Measurements from ENCODE around the gene OR7C2. TPM values are rescaled to one million over a fixed set of nuclear protein-coding genes. Genes with fewer than 3 reads are reported as not detected.

Gene OR7C2
- total RNA-seq, 1 donor from 2014 or later = not detected

DNA sequence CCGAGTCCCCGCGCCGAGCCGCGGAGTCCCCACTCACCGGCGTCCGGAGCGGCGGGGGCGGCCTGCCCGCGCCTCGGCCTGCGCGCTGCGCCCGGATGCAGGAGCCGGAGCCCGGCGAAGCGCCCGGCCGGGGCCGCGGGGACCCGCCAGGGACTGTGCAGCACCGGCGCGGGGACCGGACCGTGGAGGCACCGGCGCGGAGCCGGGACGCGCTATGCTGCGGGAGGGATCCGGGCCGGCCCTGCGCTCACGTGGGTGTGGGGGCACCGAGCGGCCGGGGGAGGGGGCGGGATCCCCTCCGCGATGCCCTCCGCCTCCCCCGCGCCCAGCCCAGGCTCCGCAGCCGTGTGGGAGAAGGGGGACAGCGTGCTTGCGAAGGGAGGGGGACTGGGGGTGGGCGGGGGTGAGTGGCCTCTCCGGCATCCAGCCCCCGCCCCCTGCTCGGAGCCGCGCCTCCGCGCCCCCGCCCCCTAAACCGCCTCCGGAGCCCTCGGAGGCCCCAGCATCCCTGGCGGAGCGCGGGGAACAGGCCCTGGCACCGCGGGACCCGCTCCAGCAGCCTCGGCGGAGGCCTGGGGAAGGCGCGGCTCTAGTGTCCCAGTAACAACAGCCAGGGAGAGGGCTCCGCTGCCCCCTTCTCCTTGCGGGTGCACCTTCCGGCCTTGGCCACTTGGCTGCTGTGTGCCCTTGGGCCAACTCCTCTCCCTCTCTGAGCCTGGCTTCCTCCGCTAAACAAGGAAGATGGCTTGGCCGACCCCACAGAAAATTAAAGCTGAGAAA is 38.4 kb downstream of the OR7C2 start, which contains the start of gene SLC1A6:
TSS of gene SLC1A6 (minus strand) at position 389 of the 780 bp plus-strand sequence. CDS start 6,954 bp downstream, outside the sequence.
- DNase-seq = peak; percentile 41

DNA sequence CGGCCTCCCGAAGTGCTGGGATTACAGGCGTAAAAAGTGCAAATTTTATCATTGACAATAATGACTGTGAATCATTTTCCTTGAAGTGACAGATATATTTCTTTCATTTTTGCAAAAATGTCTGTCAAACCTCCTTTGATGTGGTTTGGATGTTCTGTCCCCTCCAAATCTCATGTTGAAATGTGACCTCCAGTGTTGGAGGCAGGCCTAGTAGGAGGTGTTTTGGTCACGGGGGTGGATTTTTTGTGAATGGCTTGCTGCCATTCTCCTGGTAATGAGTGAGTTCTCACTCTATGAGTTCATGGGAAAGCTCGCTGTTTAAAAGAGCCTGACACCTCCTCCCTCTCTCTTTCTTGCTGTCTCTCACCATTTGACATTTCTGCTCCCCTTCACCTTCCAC is 43.8 kb downstream of the OR7C2 start:
- DNase-seq = no peak

Other genes with a start within 250 kb of the OR7C2 start
- 0.31 TPM for gene ADGRE2, start 162.9 kb upstream of the OR7C2 start, total RNA-seq
- not detected for gene OR7A5, start 106.3 kb upstream of the OR7C2 start, total RNA-seq
- gene OR7C1, start 106.3 kb upstream of the OR7C2 start, total RNA-seq = 0.31 TPM
- gene OR7A10, start 92.6 kb upstream of the OR7C2 start, total RNA-seq = not detected
- not detected for gene OR7A17, start 55.4 kb upstream of the OR7C2 start, total RNA-seq
- 0.21 TPM for gene SLC1A6, start 38.4 kb downstream of the OR7C2 start, total RNA-seq
- gene CASP14, start 108.0 kb downstream of the OR7C2 start, total RNA-seq = 0.10 TPM
- gene OR1I1, start 140.7 kb downstream of the OR7C2 start, total RNA-seq = not detected
- gene SYDE1, start 165.9 kb downstream of the OR7C2 start, total RNA-seq = 15.3 TPM

Measured in tongue (tissue), 2 donors.